Measurements from ENCODE around the gene ULK3.

Gene ULK3

DNA sequence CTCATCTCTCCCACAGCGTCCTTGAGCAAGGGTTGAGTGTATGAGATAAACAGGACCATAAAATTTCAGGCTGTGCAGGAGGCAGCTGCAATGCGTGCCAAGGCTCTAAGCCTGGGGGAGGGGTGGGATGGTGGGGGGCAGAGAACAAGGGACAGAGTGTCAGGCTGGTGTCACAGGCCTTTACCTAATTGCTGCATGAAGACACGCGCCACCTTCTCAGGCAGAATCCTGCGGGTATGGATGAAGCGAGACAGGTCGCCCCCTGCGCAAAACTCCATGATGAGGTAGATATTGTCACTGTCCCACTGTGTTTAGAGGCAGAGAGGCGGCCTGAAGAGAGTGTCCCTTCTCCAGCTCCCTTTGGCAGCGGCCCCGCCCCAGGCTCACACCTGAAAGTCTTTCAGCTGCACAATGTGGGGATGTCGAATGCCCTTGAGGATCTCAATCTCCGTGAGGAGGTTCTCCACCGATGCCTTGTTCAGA, 1.0 kb downstream of the ULK3 start:
- DNase-seq (ENCODE audit: low read depth): no peak
- TF ChIP-seq, protein P1, sequence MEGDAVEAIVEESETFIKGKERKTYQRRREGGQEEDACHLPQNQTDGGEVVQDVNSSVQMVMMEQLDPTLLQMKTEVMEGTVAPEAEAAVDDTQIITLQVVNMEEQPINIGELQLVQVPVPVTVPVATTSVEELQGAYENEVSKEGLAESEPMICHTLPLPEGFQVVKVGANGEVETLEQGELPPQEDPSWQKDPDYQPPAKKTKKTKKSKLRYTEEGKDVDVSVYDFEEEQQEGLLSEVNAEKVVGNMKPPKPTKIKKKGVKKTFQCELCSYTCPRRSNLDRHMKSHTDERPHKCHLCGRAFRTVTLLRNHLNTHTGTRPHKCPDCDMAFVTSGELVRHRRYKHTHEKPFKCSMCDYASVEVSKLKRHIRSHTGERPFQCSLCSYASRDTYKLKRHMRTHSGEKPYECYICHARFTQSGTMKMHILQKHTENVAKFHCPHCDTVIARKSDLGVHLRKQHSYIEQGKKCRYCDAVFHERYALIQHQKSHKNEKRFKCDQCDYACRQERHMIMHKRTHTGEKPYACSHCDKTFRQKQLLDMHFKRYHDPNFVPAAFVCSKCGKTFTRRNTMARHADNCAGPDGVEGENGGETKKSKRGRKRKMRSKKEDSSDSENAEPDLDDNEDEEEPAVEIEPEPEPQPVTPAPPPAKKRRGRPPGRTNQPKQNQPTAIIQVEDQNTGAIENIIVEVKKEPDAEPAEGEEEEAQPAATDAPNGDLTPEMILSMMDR (IDR thresholded peaks at IDR 0.05; ENCODE audit: insufficient read depth, low read depth, low read length, missing control alignments): no peak
- peak overlapping the region; percentile 93 for H3K4me3 ChIP-seq (ENCODE audit: low read depth, low read length)

DNA sequence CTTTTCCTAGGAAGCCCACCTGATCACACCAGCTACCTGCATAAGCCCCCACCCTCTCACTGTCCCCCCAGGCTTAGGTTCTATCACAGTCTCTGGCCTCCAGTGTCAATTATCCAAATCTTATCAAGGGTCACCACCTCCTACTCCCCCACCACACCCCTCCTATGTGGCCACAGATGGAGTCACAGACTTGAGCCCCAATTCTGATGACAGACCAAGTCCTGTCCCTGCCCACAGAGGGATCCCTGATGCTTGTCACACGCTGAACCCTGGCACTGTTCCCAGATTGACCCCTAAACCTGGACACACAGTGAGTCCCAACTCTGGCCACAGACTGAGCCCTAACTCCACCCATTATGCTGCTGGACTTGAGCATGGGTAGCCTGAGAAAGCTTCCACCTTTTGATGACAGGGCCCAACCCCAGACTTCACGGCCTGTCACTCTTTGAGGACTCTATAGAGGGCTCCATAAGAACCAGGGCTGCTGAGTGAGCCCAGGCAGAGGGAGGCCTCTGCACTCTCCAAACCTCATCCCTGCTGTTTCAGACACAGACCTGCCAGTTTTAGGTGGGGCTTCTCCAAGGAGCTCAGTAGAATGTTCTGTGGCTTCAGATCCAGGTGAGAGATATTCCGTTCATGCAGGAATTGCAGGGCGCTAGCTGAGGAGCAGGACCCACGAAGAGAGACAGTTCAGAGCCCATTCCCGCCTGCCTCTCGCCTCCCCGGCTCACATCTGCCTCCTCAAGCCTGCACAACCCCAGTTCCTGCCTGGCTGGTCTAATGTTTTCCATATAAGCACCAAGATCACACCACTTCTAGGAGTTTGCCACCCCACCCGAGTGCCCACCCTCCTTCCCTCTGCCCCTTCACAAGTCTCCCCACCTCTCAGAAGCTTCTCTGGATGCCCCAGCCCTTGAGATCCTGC, 1.8 kb downstream of the ULK3 start:
- TF ChIP-seq, protein P1 (IDR thresholded peaks at IDR 0.05; ENCODE audit: insufficient read depth, low read depth, low read length, missing control alignments): no peak
- H3K4me3 ChIP-seq (ENCODE audit: low read depth, low read length): no peak overlapping the region
- DNase-seq (ENCODE audit: low read depth): no peak

- no peak for DNase-seq (ENCODE audit: low read depth)
- TF ChIP-seq, protein P1 (IDR thresholded peaks at IDR 0.05; ENCODE audit: insufficient read depth, low read depth, low read length, missing control alignments): no peak
- no peak overlapping the region for H3K4me3 ChIP-seq (ENCODE audit: low read depth, low read length)
These were observed 3.2 kb downstream of the ULK3 start for GRCh38 chr15:74839526-74840395.

DNA sequence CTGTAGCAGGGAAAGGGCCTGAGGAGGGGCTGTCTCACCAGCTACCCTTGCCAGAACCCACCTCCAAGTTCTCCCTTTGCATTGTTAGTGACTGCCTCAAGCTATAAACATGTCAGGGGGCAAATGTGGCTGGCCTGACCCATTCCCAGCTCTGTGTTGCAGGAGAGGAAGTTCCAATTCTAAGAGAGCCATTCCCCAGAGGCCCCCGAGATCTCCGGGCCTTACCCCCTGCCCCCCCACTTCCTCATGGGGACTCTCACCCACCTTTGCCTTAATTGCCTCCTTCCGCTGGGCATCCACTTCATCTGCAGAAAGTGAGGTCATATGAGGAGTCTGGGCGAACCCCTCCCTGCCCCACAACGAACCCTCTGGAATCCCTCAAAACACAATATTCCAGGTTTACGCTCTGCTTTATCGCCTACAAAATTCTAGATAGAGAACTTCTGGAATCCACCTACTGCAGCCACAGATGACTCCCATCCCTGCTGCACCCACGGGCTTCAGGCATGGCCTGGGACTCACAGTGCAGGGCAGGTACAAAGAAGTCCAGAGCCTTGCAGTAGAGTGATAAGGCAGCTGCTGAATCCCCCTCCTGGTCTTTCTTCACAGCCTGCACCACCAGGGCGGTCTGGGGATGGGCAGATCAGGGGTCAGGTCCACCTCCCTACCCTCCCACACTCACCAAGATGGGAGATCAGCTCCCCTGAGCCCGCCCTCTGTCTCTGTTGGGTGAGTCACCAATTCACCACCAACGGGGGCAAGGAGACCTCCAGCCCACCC, 4.0 kb downstream of the ULK3 start:
- no peak for DNase-seq (ENCODE audit: low read depth)
- H3K4me3 ChIP-seq (ENCODE audit: low read depth, low read length): no peak overlapping the region
- TF ChIP-seq, protein P1 (IDR thresholded peaks at IDR 0.05; ENCODE audit: insufficient read depth, low read depth, low read length, missing control alignments): no peak

GRCh38 chr15:74838137-74838516, 4.8 kb downstream of the ULK3 start:
- TF ChIP-seq, protein P1 (IDR thresholded peaks at IDR 0.05; ENCODE audit: insufficient read depth, low read depth, low read length, missing control alignments): no peak
- no peak overlapping the region for H3K4me3 ChIP-seq (ENCODE audit: low read depth, low read length)
- no peak for DNase-seq (ENCODE audit: low read depth)

DNA sequence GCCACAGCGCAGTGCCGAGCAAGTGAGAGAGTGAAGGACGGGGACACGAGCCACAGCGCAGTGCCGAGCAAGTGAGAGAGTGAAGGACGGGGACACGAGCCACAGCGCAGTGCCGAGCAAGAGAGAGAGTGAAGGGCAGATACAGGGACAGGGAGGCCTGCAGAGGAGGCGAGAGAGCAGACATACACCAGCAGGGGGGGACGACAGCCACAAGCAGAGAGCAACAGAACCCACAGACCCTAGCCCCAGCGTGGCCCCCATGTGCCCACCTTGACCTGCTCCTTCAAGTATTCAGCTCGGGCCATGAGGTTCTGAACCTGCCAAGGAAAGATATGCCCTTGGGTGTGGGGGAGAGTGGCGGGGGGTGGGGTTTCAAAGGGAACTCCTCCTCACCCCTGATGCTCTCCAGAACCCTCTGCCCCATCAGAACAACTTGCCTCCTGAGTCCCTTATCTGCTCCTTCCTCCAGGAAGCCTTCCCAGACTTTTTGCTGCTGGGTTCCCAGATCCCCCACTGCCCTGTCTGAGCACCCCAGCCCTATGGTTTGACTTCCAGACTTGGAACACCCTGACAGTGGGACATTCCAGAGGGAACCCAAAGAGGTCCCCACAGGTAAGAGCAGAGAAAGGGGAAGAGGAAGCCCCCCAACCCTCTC, 5.3 kb downstream of the ULK3 start:
- H3K4me3 ChIP-seq (ENCODE audit: low read depth, low read length): no peak overlapping the region
- DNase-seq (ENCODE audit: low read depth): no peak
- TF ChIP-seq, protein P1 (IDR thresholded peaks at IDR 0.05; ENCODE audit: insufficient read depth, low read depth, low read length, missing control alignments): no peak
